IMR-90 (cell line): ENCODE measurements around the gene ANKRD52. TPM values are rescaled to one million over a fixed set of nuclear protein-coding genes. Genes with fewer than 3 reads are reported as not detected.

Experiments used
- ATAC-seq: fragments of 200-7000 bp; cut with Tn5 transposase; 2 replicates; pipeline ENCODE4 v1.9.1; 2020; ENCODE audit warnings: low read depth, mild to moderate bottlenecking, moderate library complexity
- BruUV-seq: library from RNA; stranded (reverse); fragments of 400-500 nt; replicated peaks from 2 replicates; lab custom pipeline; 2021; lab: Mats Ljungman, UMichigan
- CTCF ChIA-PET: fragments of 300-600 bp; formaldehyde crosslinking; extraction: SDS; loops from one replicate; lab custom pipeline; 2021; ENCODE audit warnings: antibody characterized with exemption; lab: Yijun Ruan, JAX
- POLR2A ChIA-PET: fragments of 300-600 bp; sonication (Branson Sonifier 250); formaldehyde crosslinking; loops from one replicate; lab custom pipeline; 2022; ENCODE audit warnings: antibody characterized with exemption; ENCODE audit not compliant: unreplicated experiment; lab: Charles Lee
- DNase-seq: peaks from one replicate; pipeline ENCODE4 v3.0.0; 2013
- H2AFZ ChIP-seq: replicated peaks from 2 replicates; pipeline ENCODE3; 2013; ENCODE audit warnings: low read length, mild to moderate bottlenecking; ENCODE audit not compliant: poor library complexity
- H2AK5ac ChIP-seq: 2 replicates; pipeline ENCODE4 v1.6.1; 2013; ENCODE audit warnings: low read depth, low read length, inconsistent platforms
- H2AK9ac ChIP-seq: replicated peaks from 2 replicates; pipeline ENCODE3; 2013; ENCODE audit warnings: mild to moderate bottlenecking, low read depth, low read length, moderate library complexity; ENCODE audit not compliant: poor library complexity
- H2BK120ac ChIP-seq: 2 replicates; pipeline ENCODE4 v1.6.1; 2013; ENCODE audit warnings: low read depth, low read length, inconsistent platforms
- H2BK15ac ChIP-seq: 3 replicates; pipeline ENCODE4 v1.6.1; 2013; ENCODE audit warnings: low read depth, low read length, inconsistent platforms
- H2BK20ac ChIP-seq: 2 replicates; pipeline ENCODE4 v1.6.1; 2013; ENCODE audit warnings: low read depth, mild to moderate bottlenecking, inconsistent platforms, low read length, moderate library complexity
- H2BK5ac ChIP-seq: 2 replicates; pipeline ENCODE4 v1.6.1; 2013; ENCODE audit warnings: mild to moderate bottlenecking, low read depth, low read length, inconsistent platforms; ENCODE audit not compliant: poor library complexity, severe bottlenecking
- H3K14ac ChIP-seq: replicated peaks from 2 replicates; pipeline ENCODE4 v1.6.1; 2013; ENCODE audit warnings: low read depth, low read length, inconsistent platforms
- H3K18ac ChIP-seq: 2 replicates; pipeline ENCODE4 v1.6.1; 2013; ENCODE audit warnings: low read depth, low read length, control low read depth
- H3K23ac ChIP-seq: 2 replicates; pipeline ENCODE4 v1.6.1; 2013; ENCODE audit warnings: low read depth, low read length, inconsistent platforms
- H3K27ac ChIP-seq: 2 replicates; pipeline ENCODE4 v1.5.1; 2013; ENCODE audit warnings: mild to moderate bottlenecking, control low read depth, low read length; ENCODE audit not compliant: insufficient read depth
- H3K27me3 ChIP-seq: 2 replicates; pipeline ENCODE4 v1.6.1; 2013; ENCODE audit warnings: low read length; ENCODE audit not compliant: control insufficient read depth, insufficient read depth
- H3K36me3 ChIP-seq: 2 replicates; pipeline ENCODE4 v1.6.1; 2013; ENCODE audit warnings: low read length, mixed read lengths; ENCODE audit not compliant: control insufficient read depth, insufficient read depth
- H3K4ac ChIP-seq: 2 replicates; pipeline ENCODE4 v1.6.1; 2013; ENCODE audit warnings: low read depth, low read length, inconsistent platforms
- H3K4me1 ChIP-seq: 2 replicates; pipeline ENCODE4 v1.6.1; 2013; ENCODE audit warnings: low read length, mixed read lengths; ENCODE audit not compliant: control insufficient read depth, insufficient read depth
- H3K4me2 ChIP-seq: 2 replicates; pipeline ENCODE4 v1.6.1; 2013; ENCODE audit warnings: low read depth, mild to moderate bottlenecking, control low read depth, low read length, moderate library complexity
- H3K4me3 ChIP-seq: 2 replicates; pipeline ENCODE4 v1.5.1; 2013; ENCODE audit warnings: low read depth, mild to moderate bottlenecking, control low read depth, low read length, moderate library complexity; ENCODE audit not compliant: insufficient read depth
- H3K56ac ChIP-seq: 2 replicates; pipeline ENCODE4 v1.6.1; 2013; ENCODE audit warnings: low read length, inconsistent platforms; ENCODE audit not compliant: insufficient read depth; ENCODE audit errors: extremely low read depth
- H3K79me1 ChIP-seq, 2 experiments: 2 replicates each; pipeline ENCODE4 v1.6.1; 2013; ENCODE audit warnings: low read length in 2 of 2, inconsistent platforms in 1 of 2, low read depth in 1 of 2
- H3K9ac ChIP-seq: 2 replicates; pipeline ENCODE4 v1.6.1; 2013; ENCODE audit warnings: low read depth, low read length, control low read depth
- H3K9me1 ChIP-seq: 2 replicates; pipeline ENCODE4 v1.6.1; 2013; ENCODE audit warnings: low read length, inconsistent platforms; ENCODE audit not compliant: insufficient read depth
- H3K9me3 ChIP-seq: 2 replicates; pipeline ENCODE4 v1.6.1; 2013; ENCODE audit warnings: low read length; ENCODE audit not compliant: control insufficient read depth, insufficient read depth
- H4K20me1 ChIP-seq: 2 replicates; pipeline ENCODE4 v1.6.1; 2013; ENCODE audit warnings: low read length, inconsistent platforms; ENCODE audit not compliant: insufficient read depth
- H4K5ac ChIP-seq: 2 replicates; pipeline ENCODE4 v1.6.1; 2013; ENCODE audit warnings: mild to moderate bottlenecking, low read depth, low read length, control low read depth
- H4K8ac ChIP-seq, 2 experiments: 2 replicates each; pipeline ENCODE4 v1.6.1; 2013; ENCODE audit warnings: low read depth in 2 of 2, low read length in 2 of 2, control low read depth in 1 of 2, inconsistent platforms in 1 of 2
- H4K91ac ChIP-seq: 2 replicates; pipeline ENCODE4 v1.6.1; 2013; ENCODE audit warnings: low read depth, low read length, inconsistent platforms; ENCODE audit not compliant: insufficient read depth
- BHLHE40 ChIP-seq: fragments of 150-350 bp; IDR thresholded peaks from 2 replicates; pipeline ENCODE4 v1.6.1; 2016; ENCODE audit warnings: mild to moderate bottlenecking, low read depth, low read length
- CEBPB ChIP-seq: IDR thresholded peaks from 2 replicates; pipeline ENCODE4 v1.6.1; 2012; ENCODE audit warnings: low read depth, low read length, improper control_type of control experiment
- FOS ChIP-seq: fragments of 150-350 bp; IDR thresholded peaks from 2 replicates; pipeline ENCODE4 v1.6.1; 2016; ENCODE audit warnings: low read depth, low read length
- MAFK ChIP-seq: IDR thresholded peaks from 2 replicates; pipeline ENCODE4 v1.6.1; 2012; ENCODE audit warnings: low read depth, low read length, improper control_type of control experiment
- MAZ ChIP-seq: IDR thresholded peaks from 2 replicates; pipeline ENCODE4 v1.6.1; 2012; ENCODE audit warnings: low read depth, mild to moderate bottlenecking, low read length, improper control_type of control experiment, moderate library complexity, borderline replicate concordance
- MXI1 ChIP-seq: IDR thresholded peaks from 2 replicates; pipeline ENCODE4 v1.6.1; 2012; ENCODE audit warnings: low read depth, mild to moderate bottlenecking, low read length, moderate library complexity, borderline replicate concordance
- NFE2L2 ChIP-seq: fragments of 150-350 bp; IDR thresholded peaks from 2 replicates; pipeline ENCODE4 v1.6.1; 2016; ENCODE audit warnings: low read depth, mild to moderate bottlenecking, low read length
- RAD21 ChIP-seq: IDR thresholded peaks from 2 replicates; pipeline ENCODE4 v1.6.1; 2012; ENCODE audit warnings: low read length, improper control_type of control experiment
- RCOR1 ChIP-seq: IDR thresholded peaks from 2 replicates; pipeline ENCODE4 v1.6.1; 2012; ENCODE audit warnings: mild to moderate bottlenecking, low read length, improper control_type of control experiment; ENCODE audit not compliant: insufficient replicate concordance
- WGBS, 2 experiments: methylation state at CpG; one replicate each; pipeline versions ENCODE4 v1.1.5 to v1.1.7; 2013; ENCODE audit warnings: missing lambda C conversion rate in 2 of 2; ENCODE audit not compliant: insufficient read length in 1 of 2; ENCODE audit errors: extremely low coverage in 2 of 2; 5-methylcytosine and 5-hydroxymethylcytosine counted together
- dilution Hi-C: fragments of 300-500 bp; cut with HindIII; formaldehyde crosslinking; loops from one replicate; pipeline ENCODE4 v1.14.3; 2018; ENCODE audit warnings: low sequenced_read_pairs; ENCODE audit not compliant: unreplicated experiment
- in situ Hi-C: fragments of 300-500 bp; cut with MboI; formaldehyde crosslinking; loops from 3 replicates; pipeline ENCODE4 v1.14.3; 2019; ENCODE audit warnings: low sequenced_read_pairs, inconsistent platforms, mixed read lengths
- intact Hi-C: fragments of 100-400 bp; cut with micrococcal nuclease; formaldehyde crosslinking; loops from 2 replicates; pipeline ENCODE4 v1.10.0; 2022
- polyA plus RNA-seq, 3 experiments: library from polyadenylated mRNA; depleted of rRNA; stranded (reverse); fragments of >200 nt; gene quantifications; 2 replicates each; pipeline ENCODE4 v1.2.3, GENCODE V29; 2012; ENCODE audit warnings: low replicate concordance in 1 of 3
- total RNA-seq: library from RNA; depleted of rRNA; stranded (reverse); fragments of >200 nt; gene quantifications from 2 replicates; pipeline ENCODE4 v1.2.3, GENCODE V29; 2012
- TF ChIP-seq, protein P1 (sequence below): conservative IDR thresholded peaks from 2 replicates; pipeline ENCODE4 v1.5.1; 2012; ENCODE audit warnings: mild to moderate bottlenecking, low read depth, low read length, improper control_type of control experiment
- TF ChIP-seq, protein P2 (sequence below): fragments of 150-350 bp; IDR thresholded peaks from 2 replicates; pipeline ENCODE4 v1.6.1; 2017; ENCODE audit warnings: mild to moderate bottlenecking, antibody characterized with exemption, low read length, low read depth
- TF ChIP-seq, protein P3 (sequence below): fragments of 150-350 bp; IDR thresholded peaks from 2 replicates; pipeline ENCODE4 v1.6.1; 2016; ENCODE audit warnings: low read depth, mild to moderate bottlenecking, low read length, moderate library complexity, borderline replicate concordance

Gene ANKRD52
- total and polyA plus RNA-seq, 2 of the 4 experiments (the other 2 are of a cell fraction): 15.4 to 35.9 TPM

DNA sequence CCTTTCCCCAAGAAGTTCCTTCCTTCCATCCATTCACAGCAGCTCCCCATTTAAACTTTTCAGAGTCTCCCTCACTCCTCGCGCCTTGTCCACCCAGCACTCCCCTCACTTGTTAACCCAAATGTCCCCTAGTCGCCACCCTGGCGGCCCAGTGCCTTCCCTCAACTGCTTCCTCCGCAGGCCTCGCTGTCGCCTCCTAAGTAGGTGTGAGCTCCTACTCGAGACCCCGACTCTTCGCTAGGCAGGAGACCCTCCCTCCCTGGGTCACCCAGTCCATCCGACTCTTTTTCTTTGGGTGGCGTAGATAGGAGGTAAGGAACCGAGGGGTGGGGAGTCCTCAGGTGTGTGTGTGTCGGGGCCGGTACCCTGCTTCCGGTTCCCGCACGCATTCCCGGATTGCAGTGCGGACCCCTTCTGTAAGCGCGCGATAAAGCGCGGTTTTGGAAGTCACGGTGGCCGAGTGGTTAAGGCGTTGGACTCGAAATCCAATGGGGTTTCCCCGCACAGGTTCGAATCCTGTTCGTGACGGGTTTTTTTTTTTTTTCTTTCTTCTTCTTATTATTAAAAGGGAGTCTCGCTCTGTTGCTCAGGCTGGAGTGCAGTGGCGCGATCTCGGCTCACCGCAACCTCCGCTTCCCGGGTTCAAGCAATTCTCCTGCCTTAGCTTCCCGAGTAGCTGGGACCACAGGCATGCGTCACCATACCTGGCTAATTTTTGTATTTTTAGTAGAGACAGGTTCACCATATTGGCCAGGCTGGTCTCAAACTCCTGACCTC, 68.1 kb downstream of the ANKRD52 start:
- no peaks in the 10 kb centered on the region for H3K9me3 ChIP-seq
- peak overlapping the region; percentile 99 for H2AK9ac ChIP-seq
- no peaks in the 10 kb centered on the region for H3K27me3 ChIP-seq
- BruUV-seq: no TSS peak
- H3K14ac ChIP-seq: peak overlapping the region; percentile 95
- DNase-seq (peak; percentile 85), ATAC-seq (peak; percentile 35)
- dilution Hi-C loops: no loop called here
- peak overlapping the region; percentile 36 for H3K18ac ChIP-seq
- peak overlapping the region; percentile 83 for H4K5ac ChIP-seq
- H3K27ac ChIP-seq: peak overlapping the region; percentile 83
- peak overlapping the region; percentile 65; the same call in 1 of the 2 replicates for H2BK20ac ChIP-seq
- peak overlapping the region; percentile 77; the same call in 1 of the 3 replicates for H2BK15ac ChIP-seq
- H2BK120ac ChIP-seq: peak overlapping the region; percentile 86
- peaks cover 14% of the 10 kb centered on the region; the same call in 1 of the 2 replicates for H4K20me1 ChIP-seq
- peak overlapping the region; percentile 83 to 94 for H4K8ac ChIP-seq
- no CpG with 5 or more reads among the region's 42 CpGs for WGBS, 2 experiments
- CTCF ChIA-PET: interaction anchor here (0.6 to 2.6 kb wide), 14 partner anchors 9 to 274 kb away, joined by 3 to 27 read pairs (median 4); partner anchors contain the start of genes ANKRD52, ESYT1, RNF41 and ZC3H10
- POLR2A ChIA-PET: interaction anchor here (0.6 to 1.1 kb wide), 3 partner anchors 24 to 72 kb away, joined by 3 to 7 read pairs (median 3); partner anchors contain the start of gene ZC3H10
- TF ChIP-seq MAZ: no peak
- TF ChIP-seq, protein P1, sequence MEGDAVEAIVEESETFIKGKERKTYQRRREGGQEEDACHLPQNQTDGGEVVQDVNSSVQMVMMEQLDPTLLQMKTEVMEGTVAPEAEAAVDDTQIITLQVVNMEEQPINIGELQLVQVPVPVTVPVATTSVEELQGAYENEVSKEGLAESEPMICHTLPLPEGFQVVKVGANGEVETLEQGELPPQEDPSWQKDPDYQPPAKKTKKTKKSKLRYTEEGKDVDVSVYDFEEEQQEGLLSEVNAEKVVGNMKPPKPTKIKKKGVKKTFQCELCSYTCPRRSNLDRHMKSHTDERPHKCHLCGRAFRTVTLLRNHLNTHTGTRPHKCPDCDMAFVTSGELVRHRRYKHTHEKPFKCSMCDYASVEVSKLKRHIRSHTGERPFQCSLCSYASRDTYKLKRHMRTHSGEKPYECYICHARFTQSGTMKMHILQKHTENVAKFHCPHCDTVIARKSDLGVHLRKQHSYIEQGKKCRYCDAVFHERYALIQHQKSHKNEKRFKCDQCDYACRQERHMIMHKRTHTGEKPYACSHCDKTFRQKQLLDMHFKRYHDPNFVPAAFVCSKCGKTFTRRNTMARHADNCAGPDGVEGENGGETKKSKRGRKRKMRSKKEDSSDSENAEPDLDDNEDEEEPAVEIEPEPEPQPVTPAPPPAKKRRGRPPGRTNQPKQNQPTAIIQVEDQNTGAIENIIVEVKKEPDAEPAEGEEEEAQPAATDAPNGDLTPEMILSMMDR: no peak; the same call in 1 of the 2 replicates
- TF ChIP-seq FOS: peak; percentile 80
- TF ChIP-seq NFE2L2: no peak
- TF ChIP-seq, protein P2, sequence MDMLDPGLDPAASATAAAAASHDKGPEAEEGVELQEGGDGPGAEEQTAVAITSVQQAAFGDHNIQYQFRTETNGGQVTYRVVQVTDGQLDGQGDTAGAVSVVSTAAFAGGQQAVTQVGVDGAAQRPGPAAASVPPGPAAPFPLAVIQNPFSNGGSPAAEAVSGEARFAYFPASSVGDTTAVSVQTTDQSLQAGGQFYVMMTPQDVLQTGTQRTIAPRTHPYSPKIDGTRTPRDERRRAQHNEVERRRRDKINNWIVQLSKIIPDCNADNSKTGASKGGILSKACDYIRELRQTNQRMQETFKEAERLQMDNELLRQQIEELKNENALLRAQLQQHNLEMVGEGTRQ: no peak
- TF ChIP-seq CEBPB: no peak
- no peak for TF ChIP-seq RAD21
- TF ChIP-seq BHLHE40: peak; percentile 17; the same call in 1 of the 2 replicates
- TF ChIP-seq, protein P3, sequence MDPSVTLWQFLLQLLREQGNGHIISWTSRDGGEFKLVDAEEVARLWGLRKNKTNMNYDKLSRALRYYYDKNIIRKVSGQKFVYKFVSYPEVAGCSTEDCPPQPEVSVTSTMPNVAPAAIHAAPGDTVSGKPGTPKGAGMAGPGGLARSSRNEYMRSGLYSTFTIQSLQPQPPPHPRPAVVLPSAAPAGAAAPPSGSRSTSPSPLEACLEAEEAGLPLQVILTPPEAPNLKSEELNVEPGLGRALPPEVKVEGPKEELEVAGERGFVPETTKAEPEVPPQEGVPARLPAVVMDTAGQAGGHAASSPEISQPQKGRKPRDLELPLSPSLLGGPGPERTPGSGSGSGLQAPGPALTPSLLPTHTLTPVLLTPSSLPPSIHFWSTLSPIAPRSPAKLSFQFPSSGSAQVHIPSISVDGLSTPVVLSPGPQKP: peak; percentile 52; the same call in 1 of the 2 replicates
- TF ChIP-seq RCOR1: no peak
- no peak for TF ChIP-seq MXI1
- no peak for TF ChIP-seq MAFK
- peak overlapping the region; percentile 100 for H2AFZ ChIP-seq
- H3K4ac ChIP-seq: peak overlapping the region; percentile 95
- H4K91ac ChIP-seq: peak overlapping the region; percentile 83
- H3K36me3 ChIP-seq: peaks cover 7% of the 10 kb centered on the region
- H3K9me1 ChIP-seq: peaks cover 5% of the 10 kb centered on the region; the same call in 1 of the 2 replicates
- peak overlapping the region; percentile 61; the same call in 1 of the 2 replicates for H3K56ac ChIP-seq
- H2BK5ac ChIP-seq: peak overlapping the region; percentile 75
- H2AK5ac ChIP-seq: peak overlapping the region; percentile 64; the same call in 1 of the 2 replicates
- peak overlapping the region; percentile 77 for H3K9ac ChIP-seq
- peak overlapping the region; percentile 86 for H3K4me3 ChIP-seq
- H3K79me1 ChIP-seq: peaks cover 19 to 33% of the 10 kb centered on the region in 2 experiments; a peak in 3 of 4 replicates
- H3K23ac ChIP-seq: peak overlapping the region; percentile 91
- in situ Hi-C loops: loop anchor here (5.0 kb wide), 1 partner anchor 63 kb away; the partner anchor contains the start of gene ESYT1
- intact Hi-C loops: loop anchor here (1.0 to 2.0 kb wide), 2 partner anchors 63 to 71 kb away; no protein-coding TSS in a partner anchor
- peak overlapping the region; percentile 93 for H3K4me2 ChIP-seq
- peaks cover 7% of the 10 kb centered on the region for H3K4me1 ChIP-seq
